Heart left ventricle (tissue), 13 donors: ENCODE data around the gene CAMTA1.

Source experiments
- CTCF ChIP-seq, 12 donors: fragments of 200-600 bp; sonication (generic) in 4 of 12; IDR thresholded peaks; one replicate each; pipeline versions ENCODE4 v1.5.0 to v1.8.0; 2018 to 2022; ENCODE audit warnings: antibody characterized with exemption in 12 of 12, mild to moderate bottlenecking in 5 of 12
- POLR2A ChIP-seq, 2 donors: fragments of 450-650 bp; IDR thresholded peaks; one replicate each; pipeline ENCODE4 v1.6.1; 2017; ENCODE audit warnings: antibody characterized with exemption in 2 of 2, mild to moderate bottlenecking in 2 of 2, moderate library complexity in 2 of 2
- donor health status: ischemic (EF 13 %, LVEDD 7.1; RV severe dilation, severe dysfunction).
- donor health status: DM: no; HTN: yes; CAD: no.
- donor health status: DM: no; HTN: no; CAD: no.
- donor health status: ischemic (EF 25% LVEDD 6.9; RV normal size, moderate dysfunction).
- donor health status: ischemic (EF 25% LVEDD 5.7; RV mildly dilated, moderate dysfunction).
- donor health status: ischemic (EF 35%, LVEDD 5.7; RV mildly dilated, moderate dysfunction).
- donor health status: nonischemic (EF 11% LVEDD 7.7; RV severe dilation, severe dysfunction).
- donor health status: DM: yes; HTN: yes; CAD: no.
- donor health status: PGD.
- donor health status: ischemic (EF 29% LVEDD 5.4; RV normal size, mild dysfunction).
- donor health status: nonischemic (EF 23%, LVEDD 6.1; RV moderate dilation, normal function).

- no peak for TF ChIP-seq CTCF (IDR thresholded peaks at IDR 0.05)
- TF ChIP-seq POLR2A (IDR thresholded peaks at IDR 0.05) = no peak
These were observed 825.0 kb downstream of the CAMTA1 start for GRCh38 chr1:7610106-7610731.
